Measurements from ENCODE around the gene MYF5.

MYF5 gene

DNA sequence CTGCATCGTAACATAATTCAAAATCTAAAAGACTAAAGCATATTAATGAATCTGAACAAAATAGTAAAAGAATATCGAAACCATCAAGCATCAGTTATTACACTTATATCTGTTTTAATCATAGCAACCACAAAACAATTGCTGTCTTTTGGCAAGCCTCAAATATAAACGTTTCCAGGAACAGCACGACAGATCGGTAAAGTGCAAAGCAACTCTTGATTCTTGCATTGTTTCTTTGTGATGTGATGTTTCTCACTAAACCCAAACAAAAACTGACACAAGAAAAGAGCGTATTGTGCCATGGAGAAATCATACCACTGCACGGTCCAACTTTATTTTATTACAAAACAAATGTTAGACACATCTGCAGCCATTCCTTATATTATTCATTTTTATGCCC, 18.5 kb upstream of the MYF5 start:
- TF ChIP-seq CTCF (IDR thresholded peaks at IDR 0.05) (no peak), ZFX (IDR thresholded peaks at IDR 0.05; ENCODE audit: borderline replicate concordance) (no peak)
- no peak overlapping the region for H3K27ac ChIP-seq

GRCh38 chr12:80698847-80699542, 17.7 kb upstream of the MYF5 start:
- TF ChIP-seq CTCF (IDR thresholded peaks at IDR 0.05): no peak
- no peak for TF ChIP-seq ZFX (IDR thresholded peaks at IDR 0.05; ENCODE audit: borderline replicate concordance)
- no peak overlapping the region for H3K27ac ChIP-seq

GRCh38 chr12:80700327-80700726, 16.4 kb upstream of the MYF5 start:
- no peak overlapping the region for H3K27ac ChIP-seq
- no peak for TF ChIP-seq ZFX (IDR thresholded peaks at IDR 0.05; ENCODE audit: borderline replicate concordance)
- no peak for TF ChIP-seq CTCF (IDR thresholded peaks at IDR 0.05)

GRCh38 chr12:80701388-80701787, 15.3 kb upstream of the MYF5 start:
- H3K27ac ChIP-seq: no peak overlapping the region
- no peak for TF ChIP-seq ZFX (IDR thresholded peaks at IDR 0.05; ENCODE audit: borderline replicate concordance)
- no peak for TF ChIP-seq CTCF (IDR thresholded peaks at IDR 0.05)

DNA sequence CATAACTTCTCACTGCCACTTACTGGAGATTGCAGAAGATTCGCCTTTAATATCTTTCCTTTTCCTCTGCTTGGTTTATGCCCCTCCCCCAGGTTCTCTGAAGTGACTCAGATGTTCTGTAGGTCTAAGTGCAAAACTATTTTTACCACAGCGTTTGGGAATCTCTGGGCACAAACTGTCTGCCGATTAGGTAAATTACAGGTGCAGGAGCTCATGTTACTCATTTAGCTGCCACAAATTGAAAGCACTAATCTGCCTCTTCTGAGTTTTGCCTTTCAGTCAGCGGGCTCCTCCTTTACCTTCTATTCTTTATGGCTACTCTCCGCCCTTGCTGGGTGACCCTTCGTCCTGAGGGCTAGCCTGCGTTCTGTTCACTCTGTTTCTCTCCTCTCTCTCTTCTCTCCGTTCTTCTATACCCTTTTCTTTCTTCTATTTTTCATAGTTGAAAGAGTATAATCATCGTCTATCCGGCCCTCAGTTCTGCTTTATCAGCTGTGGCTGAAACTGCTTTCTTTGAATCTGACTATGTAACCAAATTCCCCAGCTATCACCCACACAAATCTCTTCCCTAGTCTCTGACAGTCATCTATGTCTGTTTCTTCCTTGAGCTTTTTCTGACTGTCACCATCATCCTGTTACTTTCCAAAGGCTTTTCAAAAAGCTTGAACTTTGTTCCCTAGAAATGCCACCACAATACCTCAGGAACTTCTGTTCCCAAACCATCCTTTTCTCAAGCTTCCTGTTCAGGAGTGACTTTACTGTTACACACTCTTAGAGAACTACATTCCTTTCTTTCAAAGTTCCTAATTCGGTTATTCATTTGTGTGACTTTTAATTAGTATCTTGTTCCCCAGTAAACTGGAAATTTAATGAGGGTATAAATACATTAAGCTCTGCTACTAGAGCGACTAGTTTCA, 13.6 kb upstream of the MYF5 start:
- TF ChIP-seq CTCF (IDR thresholded peaks at IDR 0.05) (no peak), ZFX (IDR thresholded peaks at IDR 0.05; ENCODE audit: borderline replicate concordance) (no peak)
- no peak overlapping the region for H3K27ac ChIP-seq

DNA sequence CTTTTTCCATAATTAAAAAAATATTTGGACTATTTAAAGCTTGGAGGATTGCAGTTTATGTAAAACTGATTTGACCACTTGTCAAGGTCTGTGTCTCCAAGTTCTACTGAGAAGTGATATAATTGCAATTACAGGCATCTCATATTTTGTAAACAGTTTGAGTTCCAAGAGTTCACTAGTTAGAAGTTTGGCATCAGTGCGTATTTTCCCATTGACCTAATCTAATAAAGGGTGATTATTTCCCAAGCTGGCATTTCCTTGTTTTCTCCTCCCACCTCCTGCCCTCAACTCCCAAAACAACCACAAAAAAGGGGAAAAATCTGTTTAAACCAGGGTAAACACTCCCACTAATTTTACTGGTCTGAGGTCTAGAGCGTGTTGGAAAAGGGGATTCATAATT, 12.3 kb upstream of the MYF5 start:
- no peak overlapping the region for H3K27ac ChIP-seq
- no peak for TF ChIP-seq CTCF (IDR thresholded peaks at IDR 0.05)
- no peak for TF ChIP-seq ZFX (IDR thresholded peaks at IDR 0.05; ENCODE audit: borderline replicate concordance)
